8988T (cell line): Measurements from ENCODE around the gene VRK3.

Experiments used
- DNase-seq: peaks from one replicate; pipeline ENCODE4 v3.0.0; 2011

VRK3 gene

DNA sequence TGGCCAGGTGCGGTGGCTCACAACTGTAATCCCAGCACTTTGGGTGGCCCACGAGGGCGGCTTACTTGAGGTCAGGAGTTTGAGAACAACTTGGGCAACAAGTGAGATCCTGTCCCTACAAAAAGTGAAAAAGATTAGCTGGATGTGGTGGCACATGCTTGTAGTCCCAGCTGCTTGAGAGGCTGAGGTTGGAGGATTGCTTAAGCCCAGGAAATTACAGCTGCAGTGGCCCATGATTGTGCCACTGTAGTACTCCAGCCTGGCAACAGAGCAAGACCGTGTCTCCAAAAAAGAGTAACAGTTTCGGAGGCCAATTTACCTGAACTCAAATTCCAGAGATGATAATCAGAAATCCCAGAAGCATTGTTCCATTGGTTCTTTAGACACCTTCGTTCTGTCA lies 5.1 kb upstream of the VRK3 start:
- no peak for DNase-seq

- no peak for DNase-seq
These were observed 1.4 kb upstream of the VRK3 start for GRCh38 chr19:50026550-50026906.

DNA sequence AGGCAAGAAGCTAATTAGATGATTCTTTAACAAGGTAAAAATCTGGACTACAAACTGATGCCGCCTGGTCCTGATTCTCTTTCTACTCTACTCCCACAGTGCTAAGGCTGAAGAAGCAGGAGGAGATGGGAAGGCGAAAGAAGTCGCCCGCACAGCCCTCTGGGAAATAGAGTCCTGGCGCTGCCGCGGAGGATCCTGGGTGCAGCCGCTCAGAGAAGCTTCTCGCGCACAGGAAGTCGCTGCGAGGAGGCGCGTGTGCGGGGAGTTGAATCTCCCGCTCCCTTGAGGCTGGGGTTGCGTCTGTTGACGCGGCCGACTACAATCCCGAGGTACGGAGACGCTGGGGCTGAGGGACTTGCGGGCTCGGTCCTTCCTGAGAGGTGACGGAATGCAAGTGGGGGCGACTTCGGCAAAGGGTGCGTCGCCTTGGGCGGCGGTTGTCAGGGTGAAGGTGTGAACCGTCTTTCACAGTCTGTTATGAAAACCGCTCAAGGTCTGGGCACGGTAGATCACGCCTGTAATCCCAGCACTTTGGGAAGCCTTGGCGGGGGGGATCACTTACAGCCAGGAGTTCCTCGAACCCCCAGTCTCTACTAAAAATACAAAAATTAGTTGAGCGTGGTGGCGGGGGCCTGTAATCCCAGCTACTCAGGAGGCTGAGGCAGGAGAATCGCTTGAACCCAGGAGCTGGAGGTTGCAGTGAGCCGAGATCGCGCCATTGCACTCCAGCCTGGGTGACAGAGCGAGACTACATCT lies 800 bp upstream of the VRK3 start, which contains the start of gene ZNF473:
Gene ZNF473 (plus strand): TSS at position 212 of the 756 bp plus-strand sequence. CDS start 5,078 bp downstream, outside the sequence.
- DNase-seq = peak; percentile 51

DNA sequence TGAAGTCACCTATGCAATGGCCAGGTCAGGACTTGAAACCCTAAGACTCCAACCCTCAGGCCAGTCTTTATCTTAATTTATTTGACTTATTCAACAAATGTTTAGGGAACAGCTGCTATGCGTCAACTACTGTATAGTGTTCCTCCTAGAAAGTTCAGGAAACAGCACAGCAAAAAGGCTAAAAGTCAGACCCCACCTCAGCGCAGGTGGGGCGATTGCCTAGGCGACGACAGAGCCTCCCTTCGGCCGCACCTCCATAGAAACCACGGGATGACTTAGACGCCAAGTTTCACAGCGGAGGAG lies 502 bp downstream of the VRK3 start:
- no peak for DNase-seq

- DNase-seq = no peak
These were observed 2.3 kb downstream of the VRK3 start for GRCh38 chr19:50022823-50023222.

- no peak for DNase-seq
These were observed 4.7 kb downstream of the VRK3 start for GRCh38 chr19:50020481-50020880.

DNA sequence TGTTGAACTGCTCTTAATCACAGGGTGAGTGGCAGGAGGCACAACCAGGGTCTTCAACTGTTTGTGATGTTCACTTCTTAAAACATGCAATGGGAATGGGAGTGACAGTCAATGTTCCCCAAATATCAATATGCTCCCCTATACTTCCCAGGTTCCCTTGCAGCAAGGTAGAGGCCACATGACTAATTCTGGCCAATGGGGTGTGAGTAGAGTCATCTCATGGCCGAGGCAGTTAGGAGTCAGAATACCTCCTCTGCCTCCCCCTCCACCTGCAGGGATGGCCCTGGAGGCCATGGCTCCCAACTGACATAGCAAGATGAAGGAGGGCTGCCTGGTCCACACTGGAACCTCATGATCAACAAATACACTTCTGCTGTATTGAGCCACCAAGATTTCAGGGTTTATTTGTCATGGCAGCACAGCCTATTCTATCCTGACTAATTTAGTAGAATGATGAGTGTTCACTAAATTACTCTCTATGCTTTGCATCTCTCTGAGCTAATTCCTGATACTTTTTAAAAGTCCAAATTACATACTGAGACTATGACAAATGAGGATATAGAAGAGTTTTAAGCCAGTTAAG lies 8.9 kb downstream of the VRK3 start:
- DNase-seq = no peak

GRCh38 chr19:50008532-50008931 lies 16.6 kb downstream of the VRK3 start:
- DNase-seq = peak; percentile 55

- DNase-seq = no peak
These were observed 17.2 kb downstream of the VRK3 start for GRCh38 chr19:50007947-50008346.

GRCh38 chr19:50007170-50007569 lies 18.0 kb downstream of the VRK3 start:
- no peak for DNase-seq

DNA sequence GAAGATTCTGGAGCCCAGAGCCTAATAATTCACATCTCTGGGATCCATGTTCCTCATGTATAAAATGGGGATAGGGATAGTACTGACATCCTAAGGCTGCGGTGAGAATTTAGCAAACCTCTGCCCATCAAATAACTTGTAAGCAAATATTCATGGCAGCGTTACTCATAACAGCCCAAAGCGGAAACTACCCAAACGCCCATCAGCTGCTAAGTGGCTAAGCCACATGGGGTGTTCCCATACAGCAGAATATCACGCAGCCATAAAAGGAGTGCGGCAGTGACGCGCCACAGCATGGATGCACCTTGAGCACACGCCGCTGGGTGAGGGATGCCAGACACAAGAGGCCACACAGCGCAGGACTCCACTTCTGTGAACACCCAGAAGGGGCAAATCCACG lies 19.7 kb downstream of the VRK3 start:
- DNase-seq = no peak

DNA sequence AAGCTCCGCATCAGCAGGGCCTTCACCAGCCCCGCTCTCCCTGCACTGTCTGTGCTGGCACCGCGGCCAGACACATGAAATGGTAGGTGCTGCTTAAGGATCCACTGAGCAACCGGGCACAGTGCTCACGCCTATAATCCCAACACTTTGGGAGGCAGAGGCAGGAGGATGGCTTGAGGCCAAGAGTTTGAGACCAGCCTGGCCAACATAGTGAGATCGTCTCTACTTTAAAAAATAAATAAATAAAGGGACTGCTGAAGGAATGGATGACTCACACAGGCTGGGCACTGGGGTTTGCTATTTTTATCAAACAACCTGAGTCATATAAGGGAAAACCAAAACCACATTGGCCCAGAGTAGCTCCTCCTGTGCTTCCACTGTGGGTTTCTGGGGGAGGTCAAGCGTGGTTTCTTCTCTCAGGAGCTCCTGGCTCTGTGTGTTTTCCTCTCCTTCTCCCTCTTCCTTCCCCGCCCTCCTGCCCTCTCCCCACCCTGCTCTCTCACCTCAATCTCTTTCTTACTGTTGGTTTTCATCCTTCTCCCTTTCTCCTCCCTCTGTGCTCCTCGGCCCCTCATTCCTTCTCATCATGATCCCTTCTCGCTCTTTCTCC lies 21.3 kb downstream of the VRK3 start:
- peak; percentile 58 for DNase-seq

- no peak for DNase-seq
These were observed 21.9 kb downstream of the VRK3 start for GRCh38 chr19:50003254-50003788.

GRCh38 chr19:50002386-50002960 lies 22.7 kb downstream of the VRK3 start:
- DNase-seq = no peak

- no peak for DNase-seq
These were observed 23.4 kb downstream of the VRK3 start for GRCh38 chr19:50001775-50002174.

DNA sequence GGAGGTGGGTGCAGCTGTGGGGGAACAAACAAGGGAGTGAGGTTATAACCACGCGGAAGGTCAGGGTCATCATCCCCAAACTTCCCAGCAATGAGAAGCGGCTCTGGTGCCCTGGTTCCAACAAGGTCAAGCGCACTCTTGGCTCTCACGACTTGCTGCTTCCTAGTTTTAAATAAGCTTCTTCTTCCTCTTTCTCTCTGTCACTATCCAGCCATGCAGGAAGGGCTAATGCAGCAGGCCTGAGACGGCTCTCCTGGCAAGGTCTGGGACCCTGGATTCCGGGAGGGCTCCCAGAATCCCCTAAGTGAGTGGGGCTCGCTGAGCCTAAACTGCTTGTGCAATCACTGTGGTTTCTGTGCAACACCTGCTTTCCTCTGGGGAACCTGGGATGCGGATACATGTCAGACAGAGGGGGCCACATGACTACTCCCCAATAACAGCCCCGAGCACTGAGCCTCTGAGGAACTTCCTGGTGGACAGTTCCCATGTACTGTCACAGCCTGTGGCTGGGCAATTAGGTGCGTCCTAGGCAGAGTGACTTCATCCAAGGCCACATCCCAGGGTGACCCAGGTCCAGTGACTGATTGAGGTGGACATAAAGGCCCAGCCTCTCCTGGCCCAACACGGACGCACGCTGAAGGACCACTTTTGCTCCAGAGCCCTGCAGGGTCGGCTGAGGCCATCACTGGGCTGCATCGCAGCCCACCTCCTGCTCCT lies 24.2 kb downstream of the VRK3 start:
- DNase-seq = no peak

GRCh38 chr19:50000038-50000840 lies 24.9 kb downstream of the VRK3 start:
- no peak for DNase-seq

DNA sequence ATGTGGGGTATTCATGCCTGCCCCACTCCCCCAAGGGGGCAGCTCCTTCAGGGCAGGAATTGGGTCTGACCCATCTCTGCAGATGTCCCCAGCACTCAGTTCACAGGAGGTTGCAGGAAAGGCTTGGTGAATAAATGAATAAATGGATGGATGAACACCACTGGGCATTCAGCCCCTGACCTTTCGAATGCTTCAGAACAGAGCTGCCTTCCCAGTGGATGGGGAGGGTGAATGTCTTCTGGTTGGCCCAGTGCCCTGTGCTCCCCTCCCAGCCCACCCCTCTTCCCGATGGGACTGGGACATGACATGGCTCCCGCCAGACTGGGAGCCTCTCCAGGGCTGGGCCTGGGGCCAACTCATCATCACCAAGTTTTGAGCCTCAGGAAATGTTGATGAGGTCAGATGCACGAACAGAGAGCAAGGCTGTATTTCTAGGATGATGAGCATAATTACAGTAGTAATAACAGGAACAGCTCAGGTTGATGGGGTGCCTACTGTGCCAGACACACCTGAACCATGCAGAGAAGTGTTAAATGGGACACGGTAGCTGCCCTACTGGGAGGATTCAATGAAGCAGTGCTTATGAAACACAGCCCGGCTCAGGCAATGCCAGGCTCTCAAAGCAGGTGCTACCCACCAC lies 25.7 kb downstream of the VRK3 start:
- no peak for DNase-seq

GRCh38 chr19:49997709-49998108 lies 27.5 kb downstream of the VRK3 start:
- peak; percentile 60 for DNase-seq

DNA sequence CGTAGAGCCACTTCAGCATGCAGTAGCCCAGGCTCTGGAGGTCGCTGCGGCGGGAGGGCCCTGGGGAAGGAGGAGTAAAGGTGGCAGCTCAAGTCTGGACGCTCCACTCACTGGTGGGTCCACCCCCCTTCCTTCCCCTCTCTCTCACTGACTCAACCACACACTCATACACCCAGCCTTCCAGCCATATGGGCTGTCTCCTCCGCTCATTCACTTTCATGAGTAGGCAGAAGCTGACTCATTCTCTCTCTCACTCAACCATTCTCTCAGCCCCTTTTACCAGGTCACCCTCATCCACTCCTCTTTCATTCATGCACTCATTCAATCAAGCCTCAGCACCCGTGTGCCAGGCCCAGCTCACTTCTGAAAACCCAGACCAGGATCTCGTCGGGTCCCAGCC lies 36.7 kb downstream of the VRK3 start:
- no peak for DNase-seq

- no peak for DNase-seq
These were observed 37.2 kb downstream of the VRK3 start for GRCh38 chr19:49988007-49988406.

GRCh38 chr19:49987159-49987698 lies 37.9 kb downstream of the VRK3 start:
- no peak for DNase-seq
